Transverse colon (tissue), 3 donors: ENCODE results near the gene FAM107A.

Experiments used
- EP300 ChIP-seq: sonication (generic); formaldehyde crosslinking; IDR thresholded peaks from one replicate; pipeline ENCODE4 v1.6.1; 2017; ENCODE audit warnings: antibody characterized with exemption, low read depth
- POLR2A ChIP-seq: fragments of 450-650 bp; IDR thresholded peaks from one replicate; pipeline ENCODE4 v1.6.1; 2016; ENCODE audit warnings: antibody characterized with exemption, mild to moderate bottlenecking, moderate library complexity
- TF ChIP-seq, protein P1 (sequence below), 5 experiments: fragments of 200-600 bp in 3 of 5; fragments of 450-650 bp in 2 of 5; sonication (generic) in 3 of 5; IDR thresholded peaks; 1 replicate in 2 of 5; 2 replicates in 3 of 5; pipeline ENCODE4 v1.5.1; 2016 to 2017; ENCODE audit warnings: antibody characterized with exemption in 5 of 5, inconsistent platforms in 3 of 5, mild to moderate bottlenecking in 2 of 5, moderate library complexity in 1 of 5

DNA sequence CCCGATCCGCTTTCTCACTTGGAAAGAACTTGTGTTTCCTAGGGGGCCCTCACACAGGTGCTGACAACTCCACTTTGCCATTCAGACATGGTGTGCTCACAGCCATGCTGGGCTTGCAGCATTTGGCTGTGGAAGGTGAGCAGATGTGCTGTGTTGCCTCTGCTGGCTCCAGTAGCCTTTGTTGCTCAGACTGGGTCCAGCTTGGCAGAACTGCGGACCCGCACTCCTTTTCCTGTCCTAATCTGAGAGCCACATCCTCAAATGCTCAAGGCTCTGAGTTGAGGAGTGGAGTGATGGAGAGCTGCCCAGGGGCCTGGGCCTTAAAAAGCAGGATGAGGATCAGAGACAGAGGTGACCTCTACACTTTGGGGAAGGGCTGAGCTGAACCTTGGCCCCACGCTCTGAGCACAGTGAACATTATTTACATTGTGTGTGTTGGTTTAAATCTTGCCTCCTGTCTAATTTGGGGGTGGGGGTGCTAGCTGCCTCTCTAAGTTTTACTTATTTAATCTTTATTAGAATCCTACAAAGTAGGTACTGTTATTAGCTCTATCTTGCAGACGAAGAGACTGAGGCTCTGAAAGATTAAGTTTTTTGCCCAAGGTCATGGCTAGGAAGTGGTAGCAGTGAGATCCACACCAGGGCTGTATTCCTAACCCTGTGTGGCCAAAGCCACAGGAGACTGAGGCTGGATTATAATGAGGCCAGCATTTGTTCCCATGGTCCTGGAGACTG, 57.4 kb downstream of the FAM107A start:
- TF ChIP-seq POLR2A (no peak), EP300 (no peak)
- TF ChIP-seq, protein P1, sequence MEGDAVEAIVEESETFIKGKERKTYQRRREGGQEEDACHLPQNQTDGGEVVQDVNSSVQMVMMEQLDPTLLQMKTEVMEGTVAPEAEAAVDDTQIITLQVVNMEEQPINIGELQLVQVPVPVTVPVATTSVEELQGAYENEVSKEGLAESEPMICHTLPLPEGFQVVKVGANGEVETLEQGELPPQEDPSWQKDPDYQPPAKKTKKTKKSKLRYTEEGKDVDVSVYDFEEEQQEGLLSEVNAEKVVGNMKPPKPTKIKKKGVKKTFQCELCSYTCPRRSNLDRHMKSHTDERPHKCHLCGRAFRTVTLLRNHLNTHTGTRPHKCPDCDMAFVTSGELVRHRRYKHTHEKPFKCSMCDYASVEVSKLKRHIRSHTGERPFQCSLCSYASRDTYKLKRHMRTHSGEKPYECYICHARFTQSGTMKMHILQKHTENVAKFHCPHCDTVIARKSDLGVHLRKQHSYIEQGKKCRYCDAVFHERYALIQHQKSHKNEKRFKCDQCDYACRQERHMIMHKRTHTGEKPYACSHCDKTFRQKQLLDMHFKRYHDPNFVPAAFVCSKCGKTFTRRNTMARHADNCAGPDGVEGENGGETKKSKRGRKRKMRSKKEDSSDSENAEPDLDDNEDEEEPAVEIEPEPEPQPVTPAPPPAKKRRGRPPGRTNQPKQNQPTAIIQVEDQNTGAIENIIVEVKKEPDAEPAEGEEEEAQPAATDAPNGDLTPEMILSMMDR (IDR thresholded peaks at IDR 0.05) = no peak
